Gastroesophageal sphincter (tissue), 3 donors: ENCODE results near the gene DDAH2.

Experiments used
- CTCF ChIP-seq, 4 experiments: fragments of 200-600 bp in 2 of 4; fragments of 450-650 bp in 2 of 4; sonication (generic) in 1 of 4; IDR thresholded peaks; one replicate each; pipeline ENCODE4 v1.5.1; 2017 to 2019; ENCODE audit warnings: antibody characterized with exemption in 4 of 4, mild to moderate bottlenecking in 2 of 4, moderate library complexity in 2 of 4
- POLR2A ChIP-seq, 2 donors: fragments of 450-650 bp; IDR thresholded peaks; one replicate each; pipeline ENCODE4 v1.6.1; 2017; ENCODE audit warnings: antibody characterized with exemption in 2 of 2, mild to moderate bottlenecking in 2 of 2, moderate library complexity in 1 of 2
- POLR2AphosphoS5 ChIP-seq: sonication (generic); formaldehyde crosslinking; IDR thresholded peaks from one replicate; pipeline ENCODE4 v1.6.1; 2017; ENCODE audit warnings: antibody characterized with exemption

DNA sequence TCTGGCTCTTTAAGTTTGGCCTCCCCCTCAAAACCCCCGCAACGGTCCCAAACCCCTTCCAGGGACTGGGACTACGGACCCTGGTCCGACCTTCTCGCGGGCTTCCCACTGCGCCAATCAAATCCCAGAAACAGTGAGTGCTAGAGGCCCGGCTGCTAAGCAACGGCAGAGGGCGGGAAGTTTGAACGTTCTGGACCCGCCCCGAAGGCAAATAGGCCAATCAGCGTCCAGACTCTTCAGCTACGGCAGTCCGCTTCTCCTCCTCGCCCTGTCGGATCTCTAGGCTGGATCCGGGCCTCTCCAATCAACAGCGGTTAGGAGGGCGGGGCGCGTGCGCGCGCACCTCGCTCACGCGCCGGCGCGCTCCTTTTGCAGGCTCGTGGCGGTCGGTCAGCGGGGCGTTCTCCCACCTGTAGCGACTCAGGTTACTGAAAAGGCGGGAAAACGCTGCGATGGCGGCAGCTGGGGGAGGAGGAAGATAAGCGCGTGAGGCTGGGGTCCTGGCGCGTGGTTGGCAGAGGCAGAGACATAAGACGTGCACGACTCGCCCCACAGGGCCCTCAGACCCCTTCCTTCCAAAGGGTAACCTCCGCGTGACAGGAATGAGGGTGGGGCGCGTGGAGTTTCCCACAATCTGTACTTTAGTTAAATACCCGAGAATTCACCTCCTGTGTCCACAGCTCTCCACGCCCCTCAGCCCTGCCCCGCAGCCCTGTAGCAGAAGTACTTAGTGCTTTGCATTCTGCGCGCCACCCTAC lies 10.7 kb upstream of the DDAH2 start, which contains the start of gene MSH5:
- TF ChIP-seq CTCF (IDR thresholded peaks at IDR 0.05) = no peak
- peak; percentile 30 to 54 for TF ChIP-seq POLR2A (IDR thresholded peaks at IDR 0.05)
- TF ChIP-seq POLR2AphosphoS5 = peak; percentile 25
